HCT116 (cell line): ENCODE data around the gene GLA. TPM values are rescaled to one million over a fixed set of nuclear protein-coding genes. Genes with fewer than 3 reads are reported as not detected.

ENCODE experiments used
- ATAC-seq: fragments of 200-7000 bp; cut with Tn5 transposase; 2 replicates; pipeline ENCODE4 v1.9.1; 2020; ENCODE audit warnings: mild to moderate bottlenecking, moderate library complexity
- BruUV-seq: library from RNA; stranded (reverse); fragments of 400-500 nt; replicated peaks from 2 replicates; lab custom pipeline; 2021; lab: Mats Ljungman, UMichigan
- CTCF ChIA-PET: fragments of 300-600 bp; sonication (Branson Sonifier 250); formaldehyde crosslinking; loops from one replicate; lab custom pipeline; 2021; ENCODE audit warnings: antibody characterized with exemption; lab: Charles Lee
- POLR2A ChIA-PET: fragments of 300-600, 350-600 bp; sonication (Branson Sonifier 250); formaldehyde crosslinking; loops from one replicate; lab custom pipeline; 2021; ENCODE audit warnings: antibody characterized with exemption; lab: Charles Lee
- RAD21 ChIA-PET, 2 experiments: fragments of 300-600 bp; sonication (Branson Sonifier 250); formaldehyde crosslinking; loops; one replicate each; lab custom pipeline; 2023; ENCODE audit warnings: low total read pairs in 2 of 2; ENCODE audit not compliant: uncharacterized antibody in 2 of 2, unreplicated experiment in 2 of 2, low non-redundant PET in 1 of 2; lab: Charles Lee
- DNase-seq: peaks from one replicate; pipeline ENCODE4 v3.0.0-alpha.2; 2010; ENCODE audit warnings: low read depth, low spot score
- H2AFZ ChIP-seq: fragments of 200-600 bp; shearing (Covaris generic), sonication (generic); 2 replicates; pipeline ENCODE4 v1.6.1; 2017; ENCODE audit warnings: low read depth, mixed run types, mixed read lengths, antibody characterized with exemption, low read length; ENCODE audit not compliant: poor library complexity, severe bottlenecking
- H3K27ac ChIP-seq: 2 replicates; pipeline ENCODE4 v1.5.1; 2012; ENCODE audit warnings: low read depth, low read length
- H3K27me3 ChIP-seq: fragments of 200-600 bp; sonication (generic); 2 replicates; pipeline ENCODE4 v1.6.1; 2016; ENCODE audit warnings: mixed run types, low read length, mixed read lengths; ENCODE audit not compliant: insufficient read depth
- H3K36me3 ChIP-seq, 2 experiments: fragments of 200-500 bp in 1 of 2; fragments of 200-600 bp in 1 of 2; sonication (Bioruptor generic) in 1 of 2; sonication (generic) in 1 of 2; 2 replicates each; pipeline versions ENCODE4 v1.5.1 to v1.6.1; 2014 to 2016; ENCODE audit warnings: low read length in 2 of 2, inconsistent platforms in 1 of 2, mixed read lengths in 1 of 2, mixed run types in 1 of 2; ENCODE audit not compliant: insufficient read depth in 2 of 2, control insufficient read depth in 1 of 2
- H3K4me1 ChIP-seq, 2 experiments: fragments of 200-600 bp in 1 of 2; sonication (generic) in 1 of 2; 2 replicates each; pipeline versions ENCODE4 v1.5.1 to v1.6.1; 2012 to 2017; ENCODE audit warnings: low read length in 2 of 2, inconsistent platforms in 1 of 2, mild to moderate bottlenecking in 1 of 2, mixed read lengths in 1 of 2, mixed run types in 1 of 2, moderate library complexity in 1 of 2; ENCODE audit not compliant: insufficient read depth in 2 of 2, control insufficient read depth in 1 of 2
- H3K4me2 ChIP-seq: fragments of 200-600 bp; sonication (generic); 2 replicates; pipeline ENCODE4 v1.6.1; 2017; ENCODE audit warnings: mixed run types, low read length, mixed read lengths
- H3K4me3 ChIP-seq, 2 experiments: fragments of 200-600 bp in 1 of 2; sonication (generic) in 1 of 2; replicated peaks in 1 of 2; 2 replicates each; pipeline ENCODE4 v1.5.1; 2011 to 2016; ENCODE audit warnings: low read length in 2 of 2, control low read depth in 1 of 2, low read depth in 1 of 2, mild to moderate bottlenecking in 1 of 2, mixed read lengths in 1 of 2, mixed run types in 1 of 2
- H3K79me2 ChIP-seq: fragments of 200-600 bp; sonication (generic); 2 replicates; pipeline ENCODE4 v1.6.1; 2017; ENCODE audit warnings: mild to moderate bottlenecking, mixed run types, low read length, moderate library complexity, mixed read lengths; ENCODE audit not compliant: insufficient read depth
- H3K9ac ChIP-seq: fragments of 200-600 bp; sonication (generic); 2 replicates; pipeline ENCODE4 v1.6.1; 2016; ENCODE audit warnings: low read length, mixed read lengths
- H3K9me2 ChIP-seq: fragments of 200-600 bp; sonication (generic), shearing (Covaris generic); 2 replicates; pipeline ENCODE4 v1.6.1; 2017; ENCODE audit warnings: mixed run types, mild to moderate bottlenecking, moderate library complexity; ENCODE audit not compliant: insufficient read depth
- H3K9me3 ChIP-seq, 2 experiments: fragments of 200-500 bp in 1 of 2; fragments of 200-600 bp in 1 of 2; sonication (Bioruptor generic) in 1 of 2; sonication (generic) in 1 of 2; 2 replicates each; pipeline ENCODE4 v1.6.1; 2014 to 2017; ENCODE audit warnings: low read length in 2 of 2, mixed read lengths in 2 of 2, inconsistent platforms in 1 of 2, low read depth in 1 of 2, mild to moderate bottlenecking in 1 of 2, mixed run types in 1 of 2, moderate library complexity in 1 of 2; ENCODE audit not compliant: control insufficient read depth in 1 of 2, insufficient read depth in 1 of 2
- H4K20me1 ChIP-seq: fragments of 200-600 bp; sonication (generic), shearing (Covaris generic); 2 replicates; pipeline ENCODE4 v1.6.1; 2017; ENCODE audit warnings: mixed run types, mild to moderate bottlenecking, moderate library complexity; ENCODE audit not compliant: insufficient read depth
- ATF3 ChIP-seq: IDR thresholded peaks from 2 replicates; pipeline ENCODE4 v1.6.1; 2012
- CTCF ChIP-seq, 3 experiments: fragments of 200-600 bp in 1 of 3; sonication (generic) in 1 of 3; IDR thresholded peaks in 2 of 3; conservative IDR thresholded peaks in 1 of 3; 2 replicates each; pipeline ENCODE4 v1.5.1; 2012 to 2017; ENCODE audit warnings: low read depth in 2 of 3, low read length in 2 of 3, antibody characterized with exemption in 1 of 3, borderline replicate concordance in 1 of 3, control low read depth in 1 of 3, mild to moderate bottlenecking in 1 of 3, mixed read lengths in 1 of 3, mixed run types in 1 of 3, moderate library complexity in 1 of 3; ENCODE audit not compliant: insufficient read depth in 1 of 3
- EGR1 ChIP-seq: IDR thresholded peaks from 2 replicates; pipeline ENCODE4 v1.6.1; 2012; ENCODE audit warnings: low read depth
- ELF1 ChIP-seq: IDR thresholded peaks from 2 replicates; pipeline ENCODE4 v1.6.1; 2012; ENCODE audit warnings: low read depth, borderline replicate concordance
- JUND ChIP-seq: IDR thresholded peaks from 2 replicates; pipeline ENCODE4 v1.6.1; 2012
- POLR2A ChIP-seq: IDR thresholded peaks from 2 replicates; pipeline ENCODE4 v1.7.0; 2011; ENCODE audit warnings: borderline replicate concordance; ENCODE audit not compliant: insufficient read depth, insufficient read length; ENCODE audit errors: extremely low read depth
- SIN3A ChIP-seq: IDR thresholded peaks from 2 replicates; pipeline ENCODE4 v1.6.1; 2012; ENCODE audit warnings: low read depth
- TCF7L2 ChIP-seq: IDR thresholded peaks from 2 replicates; pipeline ENCODE4 v1.7.0; 2011; ENCODE audit warnings: borderline replicate concordance, inconsistent platforms; ENCODE audit not compliant: insufficient read depth, insufficient read length; ENCODE audit errors: extremely low read depth
- ZNF274 ChIP-seq: fragments of 200-500 bp; sonication (Bioruptor generic); IDR thresholded peaks from 2 replicates; pipeline ENCODE4 v1.6.1; 2014; ENCODE audit warnings: mild to moderate bottlenecking, low read depth, low read length, inconsistent platforms
- intact Hi-C: fragments of 100-400 bp; cut with micrococcal nuclease; formaldehyde crosslinking; loops from 2 replicates; pipeline ENCODE4 v1.10.0; 2022
- total RNA-seq: library from RNA; stranded (reverse); gene quantifications from one replicate; pipeline ENCODE4 v1.2.1, GENCODE V29; 2021; ENCODE audit not compliant: unreplicated experiment

GLA gene
- total RNA-seq, 1 experiment from 2014 or later: 40.8 TPM

GRCh38 chrX:101369687-101370086 lies 38.0 kb downstream of the GLA start (continued):
- TF ChIP-seq CTCF (IDR thresholded peaks at IDR 0.05 in 2 of 3, conservative IDR thresholded peaks at IDR 0.05 in 1 of 3; ENCODE audit: borderline replicate concordance in 1 of 3, insufficient read depth in 1 of 3, low read depth in 2 of 3, low read length in 2 of 3) (no peak), ATF3 (no peak), ZNF274 (no peak), JUND (no peak), EGR1 (no peak), POLR2A (no peak), ELF1 (no peak)

- no peak overlapping the region for H3K27ac ChIP-seq
- H3K9me2 ChIP-seq: no peaks in the 10 kb centered on the region
- no peaks in the 10 kb centered on the region for H3K79me2 ChIP-seq
- H3K9me3 ChIP-seq: no peaks in the 10 kb centered on the region
- H3K4me2 ChIP-seq: no peak overlapping the region
- DNase-seq: no peak
- no peaks in the 10 kb centered on the region for H3K27me3 ChIP-seq
- no peaks in the 10 kb centered on the region for H3K4me1 ChIP-seq
- no peaks in the 10 kb centered on the region for H4K20me1 ChIP-seq
- no TSS peak for BruUV-seq
- ATAC-seq: no peak
- H3K4me3 ChIP-seq: no peak overlapping the region
- H2AFZ ChIP-seq: no peak overlapping the region
- ChIA-PET RAD21 (no interaction called here), POLR2A (no interaction called here), CTCF (no interaction called here)
- no peak overlapping the region for H3K9ac ChIP-seq
- H3K36me3 ChIP-seq: no peaks in the 10 kb centered on the region
- TF ChIP-seq SIN3A (no peak), TCF7L2 (no peak), ATF3 (no peak)
- intact Hi-C loops: no loop called here
Observed at GRCh38 chrX:101368800-101369199, 38.9 kb downstream of the GLA start.
